Smooth muscle cell (in vitro differentiated cells): ENCODE results near the gene TSSK6. TPM values are rescaled to one million over a fixed set of nuclear protein-coding genes. Genes with fewer than 3 reads are reported as not detected.

Experiments
- DNase-seq: peaks from one replicate; lab custom pipeline; 2025; ENCODE audit not compliant: unreplicated experiment; lab: John Stamatoyannopoulos, UW
- H2AFZ ChIP-seq: fragments of 200-600 bp; sonication (generic); 2 replicates; pipeline ENCODE4 v1.6.0; 2016; ENCODE audit warnings: antibody characterized with exemption, low read depth, mild to moderate bottlenecking
- H3F3A ChIP-seq: fragments of 200-600 bp; sonication (generic); 2 replicates; pipeline ENCODE4 v1.6.0; 2017; ENCODE audit warnings: antibody characterized with exemption, low read depth
- H3K27ac ChIP-seq: fragments of 200-600 bp; sonication (generic); 2 replicates; pipeline ENCODE4 v1.5.1; 2016; ENCODE audit warnings: low read depth, mild to moderate bottlenecking
- H3K27me3 ChIP-seq: fragments of 200-600 bp; sonication (generic); 2 replicates; pipeline ENCODE4 v1.6.1; 2016; ENCODE audit warnings: low read depth, mild to moderate bottlenecking
- H3K36me3 ChIP-seq: fragments of 200-600 bp; sonication (generic); 2 replicates; pipeline ENCODE4 v1.5.1; 2016; ENCODE audit warnings: low read depth
- H3K4me1 ChIP-seq: fragments of 200-600 bp; sonication (generic); 2 replicates; pipeline ENCODE4 v1.5.1; 2016; ENCODE audit warnings: low read depth
- H3K4me2 ChIP-seq: fragments of 200-600 bp; sonication (generic); 2 replicates; pipeline ENCODE4 v1.6.0; 2016; ENCODE audit warnings: mild to moderate bottlenecking
- H3K4me3 ChIP-seq: fragments of 200-600 bp; sonication (generic); 2 replicates; pipeline ENCODE4 v1.5.1; 2016; ENCODE audit warnings: mild to moderate bottlenecking
- H3K79me2 ChIP-seq: fragments of 200-600 bp; sonication (generic); 2 replicates; pipeline ENCODE4 v1.6.0; 2016; ENCODE audit warnings: low read depth, mild to moderate bottlenecking
- H3K9ac ChIP-seq: fragments of 200-600 bp; sonication (generic); 2 replicates; pipeline ENCODE4 v1.6.0; 2016; ENCODE audit warnings: low read depth
- H3K9me3 ChIP-seq: fragments of 200-600 bp; sonication (generic); replicated peaks from 2 replicates; pipeline ENCODE4 v1.5.1; 2016; ENCODE audit warnings: low read depth
- H4K20me1 ChIP-seq: fragments of 200-600 bp; sonication (generic); 2 replicates; pipeline ENCODE4 v1.6.0; 2016; ENCODE audit warnings: low read depth
- WGBS: methylation state at CpG from one replicate; pipeline ENCODE4 v1.1.7; 2016; ENCODE audit warnings: low lambda C conversion rate; 5-methylcytosine and 5-hydroxymethylcytosine counted together
- polyA plus RNA-seq: library from polyadenylated mRNA; unstranded; fragments of >200 nt; fragmentation: Nextera tagmentation; extraction: Ambion mirVana; gene quantifications from 2 replicates; pipeline ENCODE4 v1.2.1, GENCODE V29; 2016
- total RNA-seq: library from RNA; depleted of rRNA; stranded (reverse); fragments of >200 nt; gene quantifications from 2 replicates; pipeline ENCODE4 v1.2.3, GENCODE V29; 2014
- TF ChIP-seq, protein P1 (sequence below): fragments of 200-600 bp; sonication (generic); IDR thresholded peaks from 2 replicates; pipeline ENCODE4 v1.5.1; 2017; ENCODE audit warnings: borderline replicate concordance, mild to moderate bottlenecking, antibody characterized with exemption; ENCODE audit not compliant: insufficient read depth, poor library complexity, severe bottlenecking

Gene TSSK6
- total and polyA plus RNA-seq, 2 experiments from 2014 or later: 0.49 to 1.3 TPM

GRCh38 chr19:19533841-19534240 is 18.5 kb upstream of the TSSK6 start:
- no peaks in the 10 kb centered on the region for H3F3A ChIP-seq
- H3K36me3 ChIP-seq: no peaks in the 10 kb centered on the region
- TF ChIP-seq, protein P1, sequence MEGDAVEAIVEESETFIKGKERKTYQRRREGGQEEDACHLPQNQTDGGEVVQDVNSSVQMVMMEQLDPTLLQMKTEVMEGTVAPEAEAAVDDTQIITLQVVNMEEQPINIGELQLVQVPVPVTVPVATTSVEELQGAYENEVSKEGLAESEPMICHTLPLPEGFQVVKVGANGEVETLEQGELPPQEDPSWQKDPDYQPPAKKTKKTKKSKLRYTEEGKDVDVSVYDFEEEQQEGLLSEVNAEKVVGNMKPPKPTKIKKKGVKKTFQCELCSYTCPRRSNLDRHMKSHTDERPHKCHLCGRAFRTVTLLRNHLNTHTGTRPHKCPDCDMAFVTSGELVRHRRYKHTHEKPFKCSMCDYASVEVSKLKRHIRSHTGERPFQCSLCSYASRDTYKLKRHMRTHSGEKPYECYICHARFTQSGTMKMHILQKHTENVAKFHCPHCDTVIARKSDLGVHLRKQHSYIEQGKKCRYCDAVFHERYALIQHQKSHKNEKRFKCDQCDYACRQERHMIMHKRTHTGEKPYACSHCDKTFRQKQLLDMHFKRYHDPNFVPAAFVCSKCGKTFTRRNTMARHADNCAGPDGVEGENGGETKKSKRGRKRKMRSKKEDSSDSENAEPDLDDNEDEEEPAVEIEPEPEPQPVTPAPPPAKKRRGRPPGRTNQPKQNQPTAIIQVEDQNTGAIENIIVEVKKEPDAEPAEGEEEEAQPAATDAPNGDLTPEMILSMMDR: no peak
- no peak overlapping the region for H3K9ac ChIP-seq
- H3K4me1 ChIP-seq: peaks cover 4% of the 10 kb centered on the region
- no peaks in the 10 kb centered on the region for H3K79me2 ChIP-seq
- no peak overlapping the region for H3K4me3 ChIP-seq
- no peak overlapping the region for H2AFZ ChIP-seq
- WGBS: 26% methylated on average over 6 of the region's 6 CpGs
- no peak for DNase-seq
- no peaks in the 10 kb centered on the region for H4K20me1 ChIP-seq
- H3K27me3 ChIP-seq: no peaks in the 10 kb centered on the region
- H3K9me3 ChIP-seq: no peaks in the 10 kb centered on the region
- H3K4me2 ChIP-seq: peak overlapping the region; percentile 14
- H3K27ac ChIP-seq: peak overlapping the region; percentile 35

GRCh38 chr19:19532806-19533701 is 17.7 kb upstream of the TSSK6 start:
- Histone ChIP-seq H3K27ac (peak overlapping the region; percentile 35), H3K4me2 (peak overlapping the region; percentile 14), H2AFZ (no peak overlapping the region), H3K9me3 (no peaks in the 10 kb centered on the region), H3F3A (no peaks in the 10 kb centered on the region), H3K4me1 (no peaks in the 10 kb centered on the region), H3K9ac (no peak overlapping the region), H3K27me3 (no peaks in the 10 kb centered on the region), H4K20me1 (no peaks in the 10 kb centered on the region), H3K4me3 (no peak overlapping the region), H3K79me2 (no peaks in the 10 kb centered on the region), H3K36me3 (no peaks in the 10 kb centered on the region)
- TF ChIP-seq, protein P1: no peak
- no peak for DNase-seq
- 78% methylated on average over 12 of the region's 14 CpGs for WGBS

GRCh38 chr19:19531951-19532805 is 16.8 kb upstream of the TSSK6 start:
- Histone ChIP-seq H3K27me3 (no peaks in the 10 kb centered on the region), H3K27ac (no peak overlapping the region), H3K36me3 (no peaks in the 10 kb centered on the region), H3K9ac (no peak overlapping the region), H3K4me2 (no peak overlapping the region), H3F3A (no peaks in the 10 kb centered on the region), H3K4me3 (no peak overlapping the region), H3K9me3 (no peaks in the 10 kb centered on the region), H3K4me1 (no peaks in the 10 kb centered on the region), H2AFZ (no peak overlapping the region), H4K20me1 (peaks cover 9% of the 10 kb centered on the region), H3K79me2 (no peaks in the 10 kb centered on the region)
- WGBS: 31% methylated on average over 48 of the region's 48 CpGs
- DNase-seq: peak; percentile 43
- TF ChIP-seq, protein P1: peak; percentile 99
